IPS-15b (cell line): ENCODE data around the gene BAZ2B.
A peak's percentile ranks its signal among the peaks of the same experiment; 100 is the strongest.

Experiments used
- H3K27me3 ChIP-seq: one replicate; pipeline ENCODE4 v1.6.1; 2013; ENCODE audit warnings: low read length; ENCODE audit not compliant: control insufficient read depth, insufficient read depth
- H3K36me3 ChIP-seq: one replicate; pipeline ENCODE4 v1.6.1; 2013; ENCODE audit warnings: low read length; ENCODE audit not compliant: control insufficient read depth, insufficient read depth
- H3K4me1 ChIP-seq: one replicate; pipeline ENCODE4 v1.6.1; 2013; ENCODE audit warnings: mild to moderate bottlenecking, low read length; ENCODE audit not compliant: control insufficient read depth, insufficient read depth
- H3K4me3 ChIP-seq: one replicate; pipeline ENCODE4 v1.5.1; 2013; ENCODE audit warnings: low read depth, low read length
- H3K9ac ChIP-seq: one replicate; pipeline ENCODE4 v1.6.1; 2013; ENCODE audit warnings: low read depth, mild to moderate bottlenecking, low read length
- H3K9me3 ChIP-seq: one replicate; pipeline ENCODE4 v1.6.1; 2013; ENCODE audit warnings: mild to moderate bottlenecking, low read length; ENCODE audit not compliant: control insufficient read depth, insufficient read depth

BAZ2B gene, protein sequence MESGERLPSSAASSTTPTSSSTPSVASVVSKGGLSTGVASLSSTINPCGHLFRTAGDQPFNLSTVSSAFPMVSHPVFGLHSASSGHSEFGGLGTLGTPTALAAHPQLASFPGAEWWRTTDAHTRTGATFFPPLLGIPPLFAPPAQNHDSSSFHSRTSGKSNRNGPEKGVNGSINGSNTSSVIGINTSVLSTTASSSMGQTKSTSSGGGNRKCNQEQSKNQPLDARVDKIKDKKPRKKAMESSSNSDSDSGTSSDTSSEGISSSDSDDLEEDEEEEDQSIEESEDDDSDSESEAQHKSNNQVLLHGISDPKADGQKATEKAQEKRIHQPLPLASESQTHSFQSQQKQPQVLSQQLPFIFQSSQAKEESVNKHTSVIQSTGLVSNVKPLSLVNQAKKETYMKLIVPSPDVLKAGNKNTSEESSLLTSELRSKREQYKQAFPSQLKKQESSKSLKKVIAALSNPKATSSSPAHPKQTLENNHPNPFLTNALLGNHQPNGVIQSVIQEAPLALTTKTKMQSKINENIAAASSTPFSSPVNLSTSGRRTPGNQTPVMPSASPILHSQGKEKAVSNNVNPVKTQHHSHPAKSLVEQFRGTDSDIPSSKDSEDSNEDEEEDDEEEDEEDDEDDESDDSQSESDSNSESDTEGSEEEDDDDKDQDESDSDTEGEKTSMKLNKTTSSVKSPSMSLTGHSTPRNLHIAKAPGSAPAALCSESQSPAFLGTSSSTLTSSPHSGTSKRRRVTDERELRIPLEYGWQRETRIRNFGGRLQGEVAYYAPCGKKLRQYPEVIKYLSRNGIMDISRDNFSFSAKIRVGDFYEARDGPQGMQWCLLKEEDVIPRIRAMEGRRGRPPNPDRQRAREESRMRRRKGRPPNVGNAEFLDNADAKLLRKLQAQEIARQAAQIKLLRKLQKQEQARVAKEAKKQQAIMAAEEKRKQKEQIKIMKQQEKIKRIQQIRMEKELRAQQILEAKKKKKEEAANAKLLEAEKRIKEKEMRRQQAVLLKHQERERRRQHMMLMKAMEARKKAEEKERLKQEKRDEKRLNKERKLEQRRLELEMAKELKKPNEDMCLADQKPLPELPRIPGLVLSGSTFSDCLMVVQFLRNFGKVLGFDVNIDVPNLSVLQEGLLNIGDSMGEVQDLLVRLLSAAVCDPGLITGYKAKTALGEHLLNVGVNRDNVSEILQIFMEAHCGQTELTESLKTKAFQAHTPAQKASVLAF (N-terminal part only)

DNA sequence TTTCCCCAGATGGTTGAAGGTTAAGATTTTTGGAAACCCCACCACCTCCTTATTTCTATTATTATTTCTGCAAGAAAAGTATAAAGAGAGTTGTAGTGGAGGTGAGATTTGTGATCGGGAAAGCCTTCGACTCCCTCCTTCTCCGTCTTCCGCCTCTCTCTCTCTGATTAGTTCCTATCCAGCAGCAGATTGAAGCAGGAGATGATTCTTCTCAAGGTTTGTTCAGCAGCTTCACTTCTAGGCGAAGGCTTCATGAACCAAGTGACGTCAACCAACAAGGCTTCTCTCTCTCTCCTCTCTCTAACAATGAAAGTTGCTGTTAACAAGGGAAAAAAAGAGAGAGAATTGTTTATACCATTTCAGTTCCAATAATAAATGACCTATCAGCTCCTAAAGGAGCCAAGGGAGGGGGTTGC is at the start of gene BAZ2B:
Gene BAZ2B (minus strand): TSS at position 263 of the 416 bp plus-strand sequence. CDS start 137,829 bp downstream, outside the sequence.
- peak within 1 kb of the TSS; percentile 77 for H3K4me3 ChIP-seq
- H3K4me1 ChIP-seq, result peaks cover 13% of the 10 kb centered on the region
- no peaks in the 10 kb centered on the region for H3K36me3 ChIP-seq
- H3K27me3 ChIP-seq, result no peaks in the 10 kb centered on the region
- peak within 1 kb of the TSS; percentile 93 for H3K9ac ChIP-seq
- no peaks in the 10 kb centered on the region for H3K9me3 ChIP-seq

DNA sequence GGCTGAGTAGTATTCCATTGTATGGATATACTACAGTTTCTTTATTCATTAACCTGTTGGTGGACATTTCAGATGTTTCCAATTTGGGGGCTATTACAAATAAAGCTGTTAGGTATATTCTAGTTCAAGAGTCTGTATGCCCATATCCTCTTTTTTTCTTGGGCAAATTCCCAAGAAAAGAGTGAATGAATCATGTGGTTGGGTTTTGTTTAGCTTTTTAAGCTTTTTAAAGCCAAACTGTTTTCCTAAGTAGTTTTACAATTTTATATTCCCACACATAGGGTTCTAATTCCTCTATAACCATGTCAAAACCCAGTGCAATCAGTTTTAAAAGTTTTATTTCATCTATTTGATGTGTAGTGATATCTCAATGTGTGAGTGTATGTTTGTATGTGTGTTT is 44.9 kb upstream of the BAZ2B start:
- Histone ChIP-seq H3K36me3 (no peaks in the 10 kb centered on the region), H3K9ac (no peak overlapping the region), H3K4me3 (no peak overlapping the region), H3K4me1 (no peaks in the 10 kb centered on the region), H3K9me3 (no peaks in the 10 kb centered on the region), H3K27me3 (no peaks in the 10 kb centered on the region)

DNA sequence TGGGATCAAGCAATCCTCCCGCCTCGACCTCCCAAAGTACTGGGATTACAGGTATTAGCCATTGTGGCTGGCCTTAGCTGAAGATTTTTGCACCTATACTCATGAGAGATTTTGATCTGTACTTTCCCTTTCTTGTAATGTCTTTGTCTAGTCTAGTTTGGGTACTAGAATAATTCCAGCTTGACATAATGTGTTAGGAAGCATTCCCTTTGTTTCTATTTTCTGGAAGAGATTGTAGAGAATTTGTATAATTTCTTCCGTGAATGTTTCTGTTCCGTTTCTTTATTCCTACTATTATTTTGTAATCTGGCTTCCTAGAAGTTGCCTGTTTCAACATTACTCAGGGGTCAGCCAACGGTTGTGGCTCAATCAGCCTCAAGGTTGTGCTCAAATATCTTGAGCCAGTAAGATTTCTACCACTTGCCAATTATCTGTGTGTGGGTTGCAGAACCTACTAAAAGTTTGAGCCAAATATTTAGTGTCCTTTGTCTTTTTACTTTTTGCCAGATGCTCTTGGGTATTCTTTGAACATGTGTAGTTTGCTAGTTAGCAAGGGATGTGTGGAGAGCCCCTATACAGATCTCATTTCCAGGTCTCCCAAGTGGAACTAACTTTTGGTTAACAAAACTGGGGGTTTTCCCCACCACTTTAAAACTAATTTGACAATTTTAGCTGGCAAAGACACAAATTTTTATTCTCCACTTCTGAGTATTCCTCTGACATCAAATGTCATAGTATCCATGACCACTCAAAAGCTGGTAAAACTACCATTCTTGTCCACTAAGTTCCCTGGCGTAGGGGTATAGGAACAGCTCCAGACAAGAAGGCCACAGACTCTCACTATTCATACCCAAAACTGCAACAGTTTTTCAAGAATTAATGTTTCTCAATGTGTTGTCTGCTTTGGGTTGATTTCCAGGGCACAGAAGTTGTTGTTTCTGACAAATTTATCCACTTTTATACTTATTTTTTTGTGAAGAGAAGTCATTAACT is 42.8 kb upstream of the BAZ2B start:
- Histone ChIP-seq H3K4me1 (no peaks in the 10 kb centered on the region), H3K9me3 (no peaks in the 10 kb centered on the region), H3K9ac (no peak overlapping the region), H3K36me3 (no peaks in the 10 kb centered on the region), H3K4me3 (no peak overlapping the region), H3K27me3 (no peaks in the 10 kb centered on the region)

DNA sequence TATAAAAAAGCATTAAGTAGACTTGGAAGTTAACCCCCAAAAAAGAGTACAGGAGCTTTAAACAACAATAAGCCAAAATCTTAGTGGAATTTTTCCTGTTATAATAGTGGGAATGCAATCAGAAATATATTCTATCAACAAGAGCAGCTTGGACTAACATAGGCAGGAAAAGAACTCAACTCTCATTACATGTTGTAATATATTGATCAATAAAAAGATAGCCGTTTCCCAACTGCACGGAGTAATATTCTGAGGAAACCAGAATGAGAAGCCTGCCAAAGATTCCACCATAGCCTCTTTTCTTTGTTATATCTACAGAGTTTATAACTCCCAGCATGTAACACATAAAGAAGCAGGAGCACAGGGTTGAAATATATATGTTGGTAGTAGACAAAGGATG is 37.6 kb upstream of the BAZ2B start:
- H3K27me3 ChIP-seq, result no peaks in the 10 kb centered on the region
- H3K9me3 ChIP-seq, result no peaks in the 10 kb centered on the region
- no peaks in the 10 kb centered on the region for H3K36me3 ChIP-seq
- no peaks in the 10 kb centered on the region for H3K4me1 ChIP-seq
- H3K9ac ChIP-seq, result no peak overlapping the region
- no peak overlapping the region for H3K4me3 ChIP-seq

DNA sequence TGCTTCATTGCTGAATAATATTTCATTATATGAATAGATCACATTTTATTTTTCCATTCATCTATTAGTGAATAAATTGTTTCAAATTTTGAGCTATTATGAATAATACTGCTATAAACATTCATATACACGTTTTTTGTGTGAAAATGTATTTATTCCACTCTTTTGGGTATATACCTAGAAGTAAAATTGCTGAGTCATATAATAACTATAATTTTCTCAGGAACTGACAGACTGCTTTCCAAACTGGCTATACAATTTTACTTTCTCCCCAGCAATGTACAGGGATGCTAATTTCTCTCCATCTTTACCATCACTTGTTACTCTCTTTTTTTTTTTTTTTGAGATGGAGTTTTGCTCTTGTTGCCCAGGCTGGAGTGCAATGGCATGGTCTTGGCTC is 35.5 kb upstream of the BAZ2B start:
- no peaks in the 10 kb centered on the region for H3K9me3 ChIP-seq
- no peaks in the 10 kb centered on the region for H3K4me1 ChIP-seq
- no peak overlapping the region for H3K4me3 ChIP-seq
- H3K36me3 ChIP-seq, result no peaks in the 10 kb centered on the region
- no peaks in the 10 kb centered on the region for H3K27me3 ChIP-seq
- no peak overlapping the region for H3K9ac ChIP-seq

DNA sequence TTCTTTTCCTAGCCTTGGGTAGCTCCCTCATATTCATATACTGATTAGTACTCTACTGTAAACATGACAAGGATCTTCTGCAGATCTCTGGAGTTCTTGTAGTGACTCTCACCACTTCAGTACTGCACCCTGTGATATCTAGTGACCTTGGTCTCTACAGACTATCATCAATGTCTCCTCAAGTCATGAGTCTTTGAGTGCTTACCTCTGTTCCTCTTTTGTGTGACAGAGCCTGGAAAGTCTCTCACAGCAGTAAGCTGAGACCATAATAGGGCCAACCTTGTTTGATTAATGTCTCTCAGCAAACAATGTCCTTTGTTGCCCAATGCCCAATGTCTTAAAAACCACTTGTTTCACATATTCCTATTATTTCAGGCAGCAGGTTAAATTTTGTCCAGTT is 34.2 kb upstream of the BAZ2B start:
- Histone ChIP-seq H3K4me1 (no peaks in the 10 kb centered on the region), H3K4me3 (no peak overlapping the region), H3K27me3 (no peaks in the 10 kb centered on the region), H3K36me3 (no peaks in the 10 kb centered on the region), H3K9me3 (no peaks in the 10 kb centered on the region), H3K9ac (no peak overlapping the region)

DNA sequence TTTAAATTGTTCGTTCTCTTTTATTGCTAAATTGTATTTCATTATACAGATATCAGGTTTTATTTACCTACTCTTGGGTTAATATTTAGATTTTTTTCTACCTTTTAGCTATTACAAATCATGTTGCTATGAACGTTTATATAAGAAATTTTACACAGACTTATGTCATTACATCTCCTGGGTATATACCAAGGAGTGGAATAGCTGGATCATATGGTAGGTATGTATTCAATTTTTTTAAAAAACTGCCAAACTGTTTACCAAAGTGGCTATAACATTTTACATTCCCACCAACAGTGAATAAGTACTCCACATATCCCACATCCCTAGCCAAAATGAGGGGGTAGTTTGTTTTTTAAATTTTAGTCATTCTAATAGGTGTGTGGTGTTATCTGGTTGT is 32.3 kb upstream of the BAZ2B start:
- Histone ChIP-seq H3K4me1 (no peaks in the 10 kb centered on the region), H3K9me3 (peaks cover 4% of the 10 kb centered on the region), H3K27me3 (no peaks in the 10 kb centered on the region), H3K36me3 (no peaks in the 10 kb centered on the region), H3K9ac (no peak overlapping the region), H3K4me3 (no peak overlapping the region)

DNA sequence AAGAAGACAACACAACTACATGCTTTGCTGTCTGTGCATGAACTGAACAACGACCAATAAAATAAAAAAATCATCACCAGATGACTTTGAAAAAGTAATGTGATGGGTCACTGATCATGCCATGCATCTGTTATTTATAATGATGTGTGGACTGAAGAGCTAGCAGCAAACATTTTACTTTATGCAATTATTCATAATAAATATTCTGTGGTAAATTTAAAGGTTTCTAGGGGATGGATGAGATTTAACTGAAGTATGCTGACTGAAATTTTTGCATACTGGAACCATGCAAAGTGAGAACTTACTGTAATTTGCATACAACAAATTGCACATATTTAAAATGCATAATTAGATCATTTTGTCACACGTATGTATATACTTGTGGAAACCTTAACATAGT is 31.3 kb upstream of the BAZ2B start:
- peaks cover 4% of the 10 kb centered on the region for H3K9me3 ChIP-seq
- H3K36me3 ChIP-seq, result no peaks in the 10 kb centered on the region
- no peaks in the 10 kb centered on the region for H3K4me1 ChIP-seq
- no peak overlapping the region for H3K4me3 ChIP-seq
- no peaks in the 10 kb centered on the region for H3K27me3 ChIP-seq
- H3K9ac ChIP-seq, result no peak overlapping the region

DNA sequence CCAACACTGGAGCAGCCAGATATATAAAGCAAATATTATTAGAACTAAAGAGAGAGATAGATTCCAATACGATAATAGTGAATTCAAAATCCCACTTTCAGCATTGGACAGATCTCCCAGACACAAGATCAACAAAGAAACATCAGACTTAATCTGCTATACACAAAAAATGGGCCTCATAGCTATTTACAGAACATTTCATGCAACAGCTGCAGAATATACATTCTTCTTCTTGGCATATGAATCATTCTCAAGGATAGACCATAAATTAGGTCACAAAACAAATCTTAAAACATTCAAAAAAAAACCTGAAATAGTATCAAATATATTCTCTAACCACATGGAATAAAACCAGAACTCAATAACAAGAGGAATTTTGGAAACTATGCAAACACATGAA is 23.8 kb upstream of the BAZ2B start:
- Histone ChIP-seq H3K4me1 (no peaks in the 10 kb centered on the region), H3K4me3 (no peak overlapping the region), H3K27me3 (no peaks in the 10 kb centered on the region), H3K9ac (no peak overlapping the region), H3K9me3 (peaks cover 4% of the 10 kb centered on the region), H3K36me3 (no peaks in the 10 kb centered on the region)

DNA sequence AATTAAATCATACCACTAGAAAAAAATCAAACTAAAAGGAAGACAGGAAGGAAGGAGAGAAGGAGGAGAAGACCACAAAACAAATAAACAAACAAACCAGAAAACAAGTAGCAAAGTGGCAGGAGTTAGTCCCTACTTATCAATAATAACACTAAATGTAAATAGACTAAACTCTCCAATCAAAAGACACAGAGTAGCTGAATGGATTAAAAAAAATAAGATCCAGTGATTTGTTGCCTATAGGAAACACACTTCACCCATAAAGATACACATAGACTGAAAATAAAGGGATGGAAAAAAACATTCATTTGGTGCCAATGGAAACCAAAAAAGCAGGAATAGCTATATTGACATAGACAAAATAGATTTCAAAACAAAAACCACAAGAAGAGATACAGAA is 23.4 kb upstream of the BAZ2B start:
- Histone ChIP-seq H3K4me1 (no peaks in the 10 kb centered on the region), H3K9me3 (peaks cover 4% of the 10 kb centered on the region), H3K4me3 (no peak overlapping the region), H3K27me3 (no peaks in the 10 kb centered on the region), H3K36me3 (no peaks in the 10 kb centered on the region), H3K9ac (no peak overlapping the region)

DNA sequence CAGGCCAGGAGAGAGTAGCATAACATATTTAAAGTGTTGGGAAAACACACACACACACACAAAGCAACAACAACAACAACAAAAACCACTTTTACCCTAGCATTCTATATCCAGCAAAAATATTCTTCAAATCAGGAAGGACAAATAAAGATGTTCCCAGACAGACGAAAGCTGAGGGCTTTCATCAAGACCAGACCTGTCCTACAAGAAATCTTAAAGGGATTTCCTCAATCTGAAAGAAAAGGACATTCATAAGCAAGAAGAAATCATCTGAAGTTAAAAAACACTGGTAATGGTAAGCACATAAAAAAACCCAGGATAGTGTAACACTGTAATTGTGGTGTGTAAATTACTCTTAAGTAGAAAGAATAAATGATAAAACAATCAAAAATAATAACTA is 22.7 kb upstream of the BAZ2B start:
- Histone ChIP-seq H3K9me3 (peaks cover under 1% of the 10 kb centered on the region), H3K4me3 (no peak overlapping the region), H3K4me1 (no peaks in the 10 kb centered on the region), H3K27me3 (no peaks in the 10 kb centered on the region), H3K9ac (no peak overlapping the region), H3K36me3 (no peaks in the 10 kb centered on the region)
